OCI-LY7 (cell line): ENCODE measurements around the gene SYNJ2. TPM values are rescaled to one million over a fixed set of nuclear protein-coding genes. Genes with fewer than 3 reads are reported as not detected.
"Not testable (repeated sequence)": the region's sequence is repeated elsewhere in the genome, so short reads cannot be mapped to it uniquely, and the experiment has no call there.

Experiments
- BruUV-seq: library from RNA; stranded (reverse); fragments of 400-500 nt; replicated peaks from 2 replicates; lab custom pipeline; 2021; lab: Mats Ljungman, UMichigan
- CTCF ChIA-PET: fragments of 300-600 bp; sonication (Branson Sonifier 250); formaldehyde crosslinking; loops from one replicate; lab custom pipeline; 2022; ENCODE audit warnings: antibody characterized with exemption; ENCODE audit not compliant: unreplicated experiment; lab: Charles Lee
- POLR2A ChIA-PET: fragments of 300-600 bp; sonication (Branson Sonifier 250); formaldehyde crosslinking; loops from one replicate; lab custom pipeline; 2022; ENCODE audit warnings: antibody characterized with exemption; lab: Charles Lee
- DNase-seq: peaks from one replicate; pipeline ENCODE4 v3.0.0-alpha.2; 2015; ENCODE audit warnings: low spot score
- H2AFZ ChIP-seq: fragments of 200-600 bp; sonication (generic), shearing (Covaris generic); 2 replicates; pipeline ENCODE4 v1.6.1; 2014; ENCODE audit warnings: mild to moderate bottlenecking, antibody characterized with exemption, low read length, moderate library complexity
- H3K27ac ChIP-seq: fragments of 200-600 bp; sonication (generic); 2 replicates; pipeline ENCODE4 v1.5.1; 2014; ENCODE audit warnings: mixed run types, low read depth, mild to moderate bottlenecking, moderate library complexity, low read length, inconsistent platforms; ENCODE audit not compliant: poor library complexity, severe bottlenecking
- H3K36me3 ChIP-seq: fragments of 200-600 bp; sonication (generic); 2 replicates; pipeline ENCODE4 v1.6.1; 2014; ENCODE audit warnings: mild to moderate bottlenecking, antibody characterized with exemption, low read length, moderate library complexity, mixed read lengths; ENCODE audit not compliant: insufficient read depth
- H3K4me1 ChIP-seq: fragments of 200-600 bp; sonication (generic); 2 replicates; pipeline ENCODE4 v1.5.1; 2014; ENCODE audit warnings: mild to moderate bottlenecking, low read length; ENCODE audit not compliant: insufficient read depth, poor library complexity, severe bottlenecking
- H3K4me2 ChIP-seq: fragments of 200-600 bp; sonication (generic); 2 replicates; pipeline ENCODE4 v1.6.1; 2014; ENCODE audit warnings: mild to moderate bottlenecking, low read length
- H3K4me3 ChIP-seq: fragments of 200-600 bp; sonication (generic); 2 replicates; pipeline ENCODE4 v1.5.1; 2014; ENCODE audit warnings: mild to moderate bottlenecking, low read depth, low read length; ENCODE audit not compliant: poor library complexity, severe bottlenecking
- H3K79me2 ChIP-seq: fragments of 200-600 bp; sonication (generic); 2 replicates; pipeline ENCODE4 v1.6.1; 2016; ENCODE audit warnings: low read depth, mild to moderate bottlenecking, low read length, moderate library complexity, mixed read lengths; ENCODE audit not compliant: insufficient read depth
- H3K9me2 ChIP-seq: fragments of 200-600 bp; sonication (generic); 2 replicates; pipeline ENCODE4 v1.6.1; 2016; ENCODE audit warnings: mild to moderate bottlenecking, low read length, mixed read lengths; ENCODE audit not compliant: insufficient read depth
- H3K9me3 ChIP-seq: fragments of 200-600 bp; sonication (generic); 2 replicates; pipeline ENCODE4 v1.6.1; 2014; ENCODE audit warnings: mild to moderate bottlenecking, mixed run types, low read length, mixed read lengths
- H4K20me1 ChIP-seq: fragments of 200-600 bp; sonication (generic); 2 replicates; pipeline ENCODE4 v1.6.1; 2014; ENCODE audit warnings: mild to moderate bottlenecking, antibody characterized with exemption, low read length, moderate library complexity, mixed read lengths; ENCODE audit not compliant: insufficient read depth
- EZH2phosphoT487 ChIP-seq: fragments of 200-600 bp; sonication (generic); IDR thresholded peaks from 2 replicates; pipeline ENCODE4 v1.6.1; 2018; ENCODE audit warnings: low read depth, borderline replicate concordance, mild to moderate bottlenecking, mixed run types, antibody characterized with exemption, low read length, moderate library complexity, mixed read lengths
- intact Hi-C: fragments of 100-400 bp; cut with micrococcal nuclease; formaldehyde crosslinking; loops from one replicate; pipeline ENCODE4 v1.10.0; 2022; ENCODE audit not compliant: unreplicated experiment
- total RNA-seq, 2 experiments: library from RNA; depleted of rRNA in 1 of 2; stranded (reverse); fragments of >200 nt in 1 of 2; shearing (Covaris generic) in 1 of 2; gene quantifications; 2 replicates each; pipeline ENCODE4 v1.2.3, GENCODE V29; 2014 to 2022
- TF ChIP-seq, protein P1 (sequence below): fragments of 200-600 bp; sonication (generic); conservative IDR thresholded peaks from 2 replicates; pipeline ENCODE4 v1.5.1; 2014; ENCODE audit warnings: mild to moderate bottlenecking, antibody characterized with exemption, low read length, moderate library complexity, mixed read lengths

SYNJ2 gene
- total RNA-seq, 2 experiments from 2014 or later, result 0.21 TPM; not detected in 1

DNA sequence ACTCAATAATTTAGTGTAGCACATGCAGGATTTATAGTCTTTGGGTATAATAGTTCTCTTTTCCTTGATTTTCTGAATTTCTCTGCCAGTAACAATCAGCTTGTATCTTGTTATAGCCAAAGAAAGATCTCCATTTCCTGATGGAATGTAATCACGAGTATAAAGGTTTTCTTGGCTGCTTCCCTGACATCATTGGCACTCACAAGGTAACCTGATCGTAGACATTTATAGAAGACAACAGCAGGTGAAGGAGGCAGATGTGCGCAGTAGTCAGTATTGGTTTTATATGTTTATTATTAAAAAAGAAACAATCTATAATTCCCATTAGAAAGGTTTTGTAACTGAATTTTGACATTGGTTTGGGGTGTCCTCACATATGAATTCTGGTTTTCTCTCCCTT lies 44.3 kb upstream of the SYNJ2 start:
- ChIA-PET POLR2A (interaction anchor here (0.6 to 0.7 kb wide), 2 partner anchors 9 to 220 kb away, joined by 3 to 4 read pairs; no protein-coding TSS in a partner anchor), CTCF (no interaction called here)
- no peaks in the 10 kb centered on the region for H3K9me2 ChIP-seq
- no peaks in the 10 kb centered on the region for H3K9me3 ChIP-seq
- H3K27ac ChIP-seq, result no peak overlapping the region
- no peak for TF ChIP-seq EZH2phosphoT487
- TF ChIP-seq, protein P1, sequence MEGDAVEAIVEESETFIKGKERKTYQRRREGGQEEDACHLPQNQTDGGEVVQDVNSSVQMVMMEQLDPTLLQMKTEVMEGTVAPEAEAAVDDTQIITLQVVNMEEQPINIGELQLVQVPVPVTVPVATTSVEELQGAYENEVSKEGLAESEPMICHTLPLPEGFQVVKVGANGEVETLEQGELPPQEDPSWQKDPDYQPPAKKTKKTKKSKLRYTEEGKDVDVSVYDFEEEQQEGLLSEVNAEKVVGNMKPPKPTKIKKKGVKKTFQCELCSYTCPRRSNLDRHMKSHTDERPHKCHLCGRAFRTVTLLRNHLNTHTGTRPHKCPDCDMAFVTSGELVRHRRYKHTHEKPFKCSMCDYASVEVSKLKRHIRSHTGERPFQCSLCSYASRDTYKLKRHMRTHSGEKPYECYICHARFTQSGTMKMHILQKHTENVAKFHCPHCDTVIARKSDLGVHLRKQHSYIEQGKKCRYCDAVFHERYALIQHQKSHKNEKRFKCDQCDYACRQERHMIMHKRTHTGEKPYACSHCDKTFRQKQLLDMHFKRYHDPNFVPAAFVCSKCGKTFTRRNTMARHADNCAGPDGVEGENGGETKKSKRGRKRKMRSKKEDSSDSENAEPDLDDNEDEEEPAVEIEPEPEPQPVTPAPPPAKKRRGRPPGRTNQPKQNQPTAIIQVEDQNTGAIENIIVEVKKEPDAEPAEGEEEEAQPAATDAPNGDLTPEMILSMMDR, result no peak
- H3K79me2 ChIP-seq, result no peaks in the 10 kb centered on the region
- no peaks in the 10 kb centered on the region for H3K4me1 ChIP-seq
- H3K36me3 ChIP-seq, result no peaks in the 10 kb centered on the region
- DNase-seq, result no peak
- H4K20me1 ChIP-seq, result no peaks in the 10 kb centered on the region
- H3K4me3 ChIP-seq, result no peak overlapping the region
- no peak overlapping the region for H2AFZ ChIP-seq
- H3K4me2 ChIP-seq, result no peak overlapping the region
- intact Hi-C loops, result no loop called here
- no TSS peak for BruUV-seq

DNA sequence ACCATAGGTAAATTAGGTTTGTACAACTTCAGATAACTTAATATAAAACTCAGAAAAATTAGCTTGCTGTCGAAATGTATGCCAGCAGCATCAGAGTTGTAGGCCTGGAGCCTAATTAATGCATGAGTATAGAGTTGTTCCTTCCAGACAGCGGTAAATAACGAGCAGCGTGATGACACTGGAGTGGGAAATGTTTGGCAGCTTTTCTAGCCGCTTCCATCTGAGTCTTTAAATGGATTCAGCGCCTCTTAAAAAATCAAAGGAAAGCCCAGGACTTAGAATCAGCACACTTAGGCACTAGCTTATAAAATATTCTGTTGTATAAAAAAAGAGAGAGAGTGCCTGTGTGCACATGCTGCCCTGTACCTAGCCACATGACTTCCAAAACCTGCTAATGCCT lies 43.7 kb upstream of the SYNJ2 start:
- Histone ChIP-seq H3K9me2 (no peaks in the 10 kb centered on the region), H3K4me2 (no peak overlapping the region), H2AFZ (no peak overlapping the region), H3K79me2 (no peaks in the 10 kb centered on the region), H4K20me1 (no peaks in the 10 kb centered on the region), H3K9me3 (no peaks in the 10 kb centered on the region), H3K4me3 (no peak overlapping the region), H3K27ac (no peak overlapping the region), H3K36me3 (no peaks in the 10 kb centered on the region), H3K4me1 (no peaks in the 10 kb centered on the region)
- ChIA-PET CTCF (no interaction called here), POLR2A (interaction anchor here (0.6 kb wide), 1 partner anchor 220 kb away, joined by 3 read pairs; no protein-coding TSS in a partner anchor)
- intact Hi-C loops, result no loop called here
- BruUV-seq, result no TSS peak
- DNase-seq, result no peak
- TF ChIP-seq EZH2phosphoT487, result no peak
- TF ChIP-seq, protein P1, result no peak

DNA sequence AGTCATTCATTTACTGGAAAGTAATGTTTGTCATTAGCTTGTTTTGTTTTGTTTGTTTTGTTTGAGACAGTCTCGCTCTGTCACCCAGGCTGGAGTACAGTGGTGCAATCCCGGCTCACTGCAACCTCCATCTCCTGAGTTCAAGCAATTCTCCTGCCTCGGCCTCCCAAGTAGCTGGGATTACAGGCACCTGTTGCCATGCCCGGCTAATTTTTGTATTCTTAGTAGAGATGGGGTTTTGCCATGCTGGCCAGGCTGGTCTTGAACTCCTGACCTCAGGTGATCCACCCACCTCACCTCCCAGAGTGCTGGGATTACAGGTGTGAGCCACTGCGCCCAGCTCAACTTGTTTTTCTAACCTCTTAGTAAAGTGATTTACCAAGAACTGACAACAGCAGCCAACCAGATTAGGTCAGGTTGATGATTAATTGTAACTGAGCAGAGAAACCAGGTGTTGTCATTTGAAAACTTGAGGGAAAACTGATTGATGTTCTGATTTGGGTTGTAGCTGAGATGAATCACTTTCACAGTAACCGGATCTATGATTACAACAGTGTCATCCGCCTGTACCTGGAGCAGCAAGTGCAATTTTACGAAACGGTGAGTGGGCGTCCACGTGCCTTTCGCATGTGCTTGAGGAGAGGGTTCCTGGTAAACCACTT lies 41.2 kb upstream of the SYNJ2 start:
- BruUV-seq, H2AFZ ChIP-seq, H3K27ac ChIP-seq, DNase-seq, H3K79me2 ChIP-seq, H3K4me3 ChIP-seq, H3K9me2 ChIP-seq, H3K9me3 ChIP-seq, H3K36me3 ChIP-seq, intact Hi-C loops, H3K4me1 ChIP-seq, H3K4me2 ChIP-seq, H4K20me1 ChIP-seq, CTCF ChIA-PET: not testable (repeated sequence)
- POLR2A ChIA-PET, result interaction anchor here (0.6 kb wide), 1 partner anchor 205 kb away, joined by 5 read pairs; no protein-coding TSS in a partner anchor
